Upper lobe of left lung (tissue), 4 donors: ENCODE results near the gene GIGYF1.

Experiments
- CTCF ChIP-seq, 6 experiments: fragments of 450-650 bp in 4 of 6; fragments of 200-600 bp in 2 of 6; sonication (generic) in 2 of 6; IDR thresholded peaks; one replicate each; pipeline ENCODE4 v1.5.1; 2016 to 2019; ENCODE audit warnings: antibody characterized with exemption in 6 of 6
- POLR2AphosphoS5 ChIP-seq, 2 donors: sonication (generic); formaldehyde crosslinking; IDR thresholded peaks; one replicate each; pipeline ENCODE4 v1.5.1; 2017; ENCODE audit warnings: antibody characterized with exemption in 2 of 2

DNA sequence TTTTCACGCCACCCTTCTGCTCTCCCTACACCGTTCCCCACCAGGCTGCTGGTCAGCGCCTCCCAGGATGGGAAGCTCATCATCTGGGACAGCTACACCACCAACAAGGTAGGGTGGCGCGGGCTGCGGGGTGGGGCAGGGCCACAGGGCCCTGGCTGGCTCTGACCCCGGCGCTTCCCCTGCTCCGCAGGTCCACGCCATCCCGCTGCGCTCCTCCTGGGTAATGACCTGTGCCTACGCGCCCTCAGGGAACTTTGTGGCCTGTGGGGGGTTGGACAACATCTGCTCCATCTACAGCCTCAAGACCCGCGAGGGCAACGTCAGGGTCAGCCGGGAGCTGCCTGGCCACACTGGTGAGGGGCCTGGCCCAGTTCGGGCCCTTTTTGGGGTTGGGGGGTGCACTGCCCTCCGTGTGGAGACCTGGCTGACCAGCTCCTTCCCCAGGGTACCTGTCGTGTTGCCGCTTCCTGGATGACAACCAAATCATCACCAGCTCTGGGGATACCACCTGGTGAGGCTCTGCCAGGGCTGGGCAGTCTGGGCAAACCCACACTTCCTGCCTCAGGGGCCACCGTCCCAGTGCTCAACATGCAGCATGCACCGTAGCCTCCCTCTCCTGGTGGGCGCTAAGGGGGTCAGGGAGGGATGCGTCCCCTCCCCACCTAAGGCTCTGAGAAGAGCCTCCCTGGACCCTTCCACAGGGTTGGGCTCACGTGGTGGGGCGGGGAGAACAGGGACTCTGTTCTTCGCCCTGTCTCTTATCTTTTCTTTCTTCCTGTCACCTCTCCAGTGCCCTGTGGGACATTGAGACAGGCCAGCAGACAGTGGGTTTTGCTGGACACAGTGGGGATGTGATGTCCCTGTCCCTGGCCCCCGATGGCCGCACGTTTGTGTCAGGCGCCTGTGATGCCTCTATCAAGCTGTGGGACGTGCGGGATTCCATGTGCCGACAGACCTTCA lies 16.5 kb downstream of the GIGYF1 start:
- TF ChIP-seq CTCF (IDR thresholded peaks at IDR 0.05), result no peak
- TF ChIP-seq POLR2AphosphoS5 (IDR thresholded peaks at IDR 0.05), result no peak
